HG02763 (cell line): ENCODE data around the gene KDM1B.
"Not testable (repeated sequence)": the region's sequence is repeated elsewhere in the genome, so short reads cannot be mapped to it uniquely, and the experiment has no call there.

Experiments used
- ATAC-seq: cut with Tn5 transposase; IDR thresholded peaks from one replicate; pipeline ENCODE4 v1.9.1; 2021; ENCODE audit warnings: mild to moderate bottlenecking, moderate library complexity; ENCODE audit not compliant: unreplicated experiment

KDM1B gene

DNA sequence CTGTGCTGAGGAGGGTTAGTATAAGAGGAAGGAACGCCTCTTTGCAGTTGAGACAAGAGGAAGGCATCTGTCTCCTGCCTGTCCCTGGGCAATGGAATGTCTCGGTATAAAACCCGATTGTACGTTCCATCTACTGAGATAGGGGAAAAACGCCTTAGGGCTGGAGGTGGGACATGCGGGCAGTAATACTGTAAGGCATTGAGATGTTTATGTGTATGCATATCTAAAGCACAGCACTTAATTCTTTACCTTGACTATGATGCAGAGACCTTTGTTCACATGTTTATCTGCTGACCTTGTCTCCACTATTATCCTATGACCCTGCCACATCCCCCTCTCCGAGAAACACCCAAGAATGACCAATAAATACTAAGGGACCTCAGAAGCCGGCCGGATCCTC, 71.9 kb downstream of the KDM1B start:
- not testable (repeated sequence) for ATAC-seq

DNA sequence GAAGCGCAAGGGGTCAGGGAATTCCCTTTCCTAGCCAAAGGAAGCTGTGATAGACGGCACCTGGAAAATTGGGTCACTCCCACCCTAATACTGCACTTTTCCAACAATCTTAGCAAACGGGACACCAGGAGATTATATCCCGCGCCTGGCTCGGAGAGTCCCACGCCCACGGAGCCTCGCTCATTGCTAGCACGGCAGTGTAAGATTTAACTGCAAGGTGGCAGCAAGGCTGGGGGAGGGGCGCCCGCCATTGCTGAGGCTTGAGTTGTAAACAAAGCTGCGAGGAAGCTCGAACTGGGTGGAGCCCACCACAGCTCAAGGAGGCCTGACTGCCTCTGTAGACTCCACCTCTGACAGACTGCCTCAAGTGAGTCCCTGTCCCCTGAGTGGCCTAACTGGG, 73.4 kb downstream of the KDM1B start:
- not testable (repeated sequence) for ATAC-seq

GRCh38 chr6:18231856-18232255, 76.6 kb downstream of the KDM1B start:
- not testable (repeated sequence) for ATAC-seq

- not testable (repeated sequence) for ATAC-seq
These were observed 78.5 kb downstream of the KDM1B start for GRCh38 chr6:18233770-18234169.

DNA sequence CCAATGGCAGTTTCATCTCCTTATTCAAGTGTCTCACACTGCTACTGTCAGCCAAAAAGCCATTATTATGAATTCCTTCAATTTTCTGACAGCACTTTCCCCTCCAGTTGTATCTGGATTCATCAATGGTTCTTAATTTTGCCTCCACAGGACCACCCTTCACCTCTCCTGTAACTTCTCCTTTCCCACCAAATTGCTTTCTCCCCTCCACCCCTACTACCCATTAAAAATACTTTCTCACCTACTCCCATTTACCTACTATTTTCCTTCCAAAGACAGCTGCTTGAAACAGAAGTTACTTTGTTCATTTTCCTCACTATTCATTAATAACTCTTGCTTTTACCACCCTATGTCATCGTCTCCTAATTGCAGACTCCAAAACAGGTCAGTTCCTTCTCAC, 79.3 kb downstream of the KDM1B start:
- ATAC-seq, result no peak

- no peak for ATAC-seq
These were observed 80.3 kb downstream of the KDM1B start for GRCh38 chr6:18235524-18235923.

- no peak for ATAC-seq
These were observed 81.9 kb downstream of the KDM1B start for GRCh38 chr6:18237167-18237566.

DNA sequence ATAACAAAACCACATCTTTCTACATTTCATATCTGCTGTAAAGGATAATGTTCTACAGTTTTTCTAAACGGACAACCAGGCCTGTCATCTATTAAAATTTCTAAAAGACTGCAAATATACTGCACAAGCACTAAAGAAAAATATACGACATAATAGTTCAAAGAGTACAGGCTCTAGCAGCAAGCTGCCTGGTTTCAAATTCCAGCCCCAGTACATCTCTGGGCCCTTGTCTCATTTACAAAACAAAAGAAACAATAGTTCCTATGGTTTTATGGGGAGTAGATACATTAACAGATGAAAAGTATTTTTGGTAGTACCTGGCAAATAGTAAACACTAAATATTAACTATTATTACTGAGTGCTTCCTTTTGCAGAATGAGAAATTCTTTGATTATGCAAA, 85.0 kb downstream of the KDM1B start:
- ATAC-seq, result no peak

DNA sequence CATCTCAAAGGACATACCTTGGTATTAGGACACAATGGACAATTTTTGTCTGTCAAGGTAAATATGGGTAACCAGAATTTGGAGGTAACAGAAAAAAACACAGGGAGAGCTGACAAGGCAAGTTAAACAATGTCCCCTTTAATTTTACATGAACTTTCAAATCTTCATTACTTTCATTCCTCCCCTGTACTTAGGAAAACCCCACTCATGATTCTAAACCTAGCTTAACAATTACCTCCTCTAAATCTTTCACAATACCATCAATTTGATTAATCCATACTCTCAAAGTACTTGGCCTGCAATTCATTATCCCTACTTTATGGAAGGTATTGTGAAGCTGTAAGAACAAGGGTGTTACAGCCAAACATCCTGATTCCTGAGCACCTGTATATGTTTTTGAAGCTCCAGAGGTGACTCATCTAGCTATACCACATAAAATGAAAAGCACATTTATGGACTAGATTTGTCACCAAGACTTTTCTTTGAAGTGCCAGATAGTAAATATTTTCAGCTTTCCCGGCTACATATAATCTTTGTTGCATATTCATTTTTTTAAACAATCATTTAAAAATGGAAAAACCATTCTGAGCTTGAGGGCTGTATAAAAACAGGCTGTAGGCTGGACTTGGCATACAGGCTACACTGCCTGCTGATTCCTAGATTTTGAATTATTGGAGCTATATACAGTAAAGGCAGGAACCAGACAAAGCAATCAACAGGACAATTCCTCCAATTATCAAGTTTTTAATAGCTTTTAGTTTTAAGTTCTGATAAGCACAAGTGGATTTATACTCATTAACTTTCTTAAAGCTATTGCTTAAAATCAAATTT, 86.2 kb downstream of the KDM1B start:
- ATAC-seq, result no peak

DNA sequence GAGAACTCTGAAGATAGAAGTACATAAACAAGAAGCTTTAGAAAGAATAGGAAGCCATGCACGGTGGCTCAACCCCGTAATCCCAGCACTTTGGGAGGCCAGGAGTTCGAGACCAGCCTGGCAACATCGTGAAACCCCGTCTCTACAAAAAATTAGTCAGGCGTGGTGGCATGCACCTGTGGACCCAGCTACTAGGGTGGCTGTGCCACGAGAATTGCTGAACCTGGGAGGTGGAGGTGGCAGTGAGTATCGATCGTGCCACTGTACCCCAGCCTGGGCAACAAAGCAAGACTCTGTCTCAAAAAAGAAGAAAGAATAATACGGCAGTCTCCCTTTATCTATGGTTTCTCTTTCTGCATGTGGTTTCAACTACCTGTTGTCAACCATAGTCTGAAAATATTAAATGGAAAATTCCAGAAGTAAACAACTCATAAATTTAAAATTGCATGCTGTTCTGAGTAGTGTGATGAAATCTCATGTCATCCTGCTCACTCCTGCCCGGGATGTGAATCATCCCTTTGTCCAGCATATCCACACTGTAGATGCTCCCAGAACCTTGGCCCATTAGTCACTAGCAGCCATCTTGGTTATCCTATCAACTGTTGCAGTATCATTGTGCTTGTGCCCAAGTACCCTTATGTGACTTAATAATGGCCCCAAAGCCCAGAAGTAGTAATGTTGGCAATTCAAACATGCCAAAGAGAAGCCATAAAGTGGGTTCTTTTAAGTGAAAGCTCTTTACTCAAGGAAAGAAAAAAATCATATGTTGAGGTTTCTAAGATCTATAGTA, 87.0 kb downstream of the KDM1B start:
- ATAC-seq, result no peak

DNA sequence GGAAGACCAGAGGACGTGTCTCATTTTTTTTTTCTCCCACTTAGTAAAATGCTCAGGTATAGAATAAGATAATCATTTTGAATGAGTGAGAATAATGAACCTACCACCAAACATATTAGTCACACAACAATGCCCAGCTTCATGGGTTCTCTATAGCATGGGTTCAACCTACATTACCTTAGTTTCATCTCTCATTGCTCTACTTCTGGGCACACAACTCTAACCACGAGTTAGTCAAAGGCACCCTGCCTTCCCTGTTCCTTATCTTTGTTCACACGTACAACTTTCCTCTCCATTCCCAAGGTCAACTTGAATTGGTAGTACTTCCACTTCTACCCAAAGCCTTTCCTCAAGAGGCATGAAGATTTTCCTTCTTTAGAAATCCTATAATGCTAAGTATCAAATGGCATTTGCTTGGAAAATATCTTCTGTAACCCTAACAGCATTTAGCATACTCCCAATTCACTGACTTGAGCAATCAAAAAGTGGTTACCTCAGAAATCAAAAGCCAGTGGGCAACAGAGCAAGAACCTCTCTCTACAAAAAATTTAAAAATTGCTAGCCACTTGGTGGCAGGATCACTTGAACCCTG, 88.2 kb downstream of the KDM1B start:
- ATAC-seq, result no peak

GRCh38 chr6:18244251-18244650, 89.0 kb downstream of the KDM1B start:
- ATAC-seq, result no peak

GRCh38 chr6:18245079-18245478, 89.9 kb downstream of the KDM1B start:
- ATAC-seq, result no peak

DNA sequence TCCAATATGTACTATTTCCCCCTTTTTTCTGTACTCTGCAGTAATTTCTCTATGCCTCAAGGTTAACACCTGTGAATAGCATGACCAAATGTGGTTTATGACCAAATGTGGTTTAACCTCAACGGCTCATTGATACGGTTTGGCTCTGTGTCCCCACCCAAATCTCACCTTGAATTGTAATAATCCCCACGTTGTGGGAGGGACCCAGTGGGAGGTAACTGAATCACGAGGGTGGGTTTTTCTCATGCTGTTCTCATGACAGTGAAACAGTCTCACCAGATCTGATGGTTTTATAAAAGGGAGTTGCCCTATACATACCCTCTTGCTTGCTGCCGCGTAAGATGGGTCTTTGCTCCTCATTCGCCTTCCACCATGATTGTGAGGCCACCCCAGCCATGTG, 90.4 kb downstream of the KDM1B start:
- no peak for ATAC-seq

DNA sequence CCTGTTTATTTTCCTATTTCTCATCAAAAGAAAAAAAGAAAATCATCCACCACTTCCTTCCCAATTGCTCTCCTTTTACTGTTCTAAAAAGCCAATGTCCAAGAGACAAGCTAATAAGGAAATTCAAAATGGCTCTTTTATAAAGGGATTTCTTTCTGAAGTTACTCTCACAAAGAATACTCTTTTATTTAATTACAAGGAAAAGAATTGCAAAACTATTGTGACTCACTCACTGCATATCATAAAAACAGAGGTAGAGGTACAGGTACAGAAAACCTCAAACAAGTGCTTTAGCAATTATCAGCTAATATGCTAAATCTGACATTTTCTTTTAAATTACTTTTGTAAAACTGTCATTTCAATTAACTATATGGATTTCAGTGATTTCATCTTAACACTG, 91.0 kb downstream of the KDM1B start:
- ATAC-seq, result no peak

DNA sequence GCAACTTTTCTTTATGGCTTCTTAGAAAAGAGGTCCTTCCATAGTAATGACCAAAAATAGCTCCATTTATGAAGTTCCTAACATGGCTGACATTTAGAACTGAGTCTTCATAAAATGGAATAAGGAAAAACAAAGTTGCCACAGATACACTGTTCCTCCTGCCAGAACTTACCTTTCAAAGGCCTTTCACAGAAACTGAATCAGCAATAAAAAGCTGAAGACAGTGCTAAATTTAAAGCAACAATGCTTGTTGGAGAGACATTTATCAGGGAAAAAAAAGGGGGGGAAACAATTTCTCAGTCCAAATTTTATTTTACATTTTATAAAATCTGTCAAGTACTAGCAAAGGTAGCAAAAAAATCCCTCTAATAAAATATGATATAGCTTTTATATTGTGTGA, 91.8 kb downstream of the KDM1B start:
- no peak for ATAC-seq

DNA sequence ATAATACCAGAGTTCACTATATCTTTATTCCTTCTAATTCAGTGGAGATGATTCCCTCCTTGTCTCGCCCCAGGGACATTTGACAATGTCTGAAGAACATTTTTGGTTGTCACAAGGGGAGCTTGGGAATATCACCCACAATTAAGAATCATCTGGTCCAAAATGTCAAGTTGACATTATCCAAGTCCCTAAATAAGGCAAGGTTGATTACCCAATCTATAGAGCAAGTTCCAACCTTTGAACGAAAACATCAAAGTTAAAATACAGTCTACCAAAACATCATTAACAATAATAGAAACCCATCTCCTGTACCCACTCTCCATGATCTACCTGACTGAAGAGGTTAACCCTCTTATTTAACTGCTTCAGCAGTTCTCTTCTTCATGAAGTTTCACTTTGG, 93.5 kb downstream of the KDM1B start:
- no peak for ATAC-seq

- ATAC-seq, result no peak
These were observed 94.0 kb downstream of the KDM1B start for GRCh38 chr6:18249271-18249670.

DNA sequence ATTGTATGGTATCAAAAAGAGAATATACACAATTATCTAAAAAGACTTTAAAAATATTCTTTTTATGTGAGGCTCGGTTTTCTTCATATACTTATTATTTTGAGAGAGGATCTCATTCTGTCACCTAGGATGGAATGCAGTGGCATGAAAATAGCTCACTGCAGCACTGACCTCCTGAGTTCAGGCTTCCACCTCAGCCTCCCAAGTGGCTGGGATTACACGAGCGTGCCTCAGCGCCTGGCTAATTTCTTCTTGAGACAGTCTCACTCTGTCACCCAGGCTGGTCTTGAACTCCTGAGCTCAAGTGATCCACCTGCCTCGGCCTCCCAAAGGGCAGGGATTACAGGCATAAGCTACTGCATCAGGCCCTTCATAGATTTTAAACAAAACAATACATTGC, 98.4 kb downstream of the KDM1B start:
- no peak for ATAC-seq

DNA sequence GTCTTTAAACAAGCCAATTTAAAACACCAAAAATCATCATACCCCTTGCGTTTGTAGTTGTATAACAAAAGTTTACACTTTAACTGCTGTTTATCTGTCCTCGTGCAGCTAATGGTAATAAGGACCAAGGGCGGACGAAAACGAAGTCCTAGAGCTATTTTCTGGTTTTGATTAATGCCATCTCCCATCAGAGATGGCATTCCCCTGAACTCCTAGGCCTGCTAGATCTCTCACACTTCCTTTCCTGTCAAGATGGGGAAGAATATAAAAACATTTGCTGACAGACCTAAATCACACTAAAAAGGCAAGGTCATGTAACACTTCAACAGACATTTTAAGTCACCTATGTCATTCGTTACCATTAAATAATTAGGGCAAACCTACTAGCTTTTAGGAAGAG, 99.6 kb downstream of the KDM1B start:
- no peak for ATAC-seq

DNA sequence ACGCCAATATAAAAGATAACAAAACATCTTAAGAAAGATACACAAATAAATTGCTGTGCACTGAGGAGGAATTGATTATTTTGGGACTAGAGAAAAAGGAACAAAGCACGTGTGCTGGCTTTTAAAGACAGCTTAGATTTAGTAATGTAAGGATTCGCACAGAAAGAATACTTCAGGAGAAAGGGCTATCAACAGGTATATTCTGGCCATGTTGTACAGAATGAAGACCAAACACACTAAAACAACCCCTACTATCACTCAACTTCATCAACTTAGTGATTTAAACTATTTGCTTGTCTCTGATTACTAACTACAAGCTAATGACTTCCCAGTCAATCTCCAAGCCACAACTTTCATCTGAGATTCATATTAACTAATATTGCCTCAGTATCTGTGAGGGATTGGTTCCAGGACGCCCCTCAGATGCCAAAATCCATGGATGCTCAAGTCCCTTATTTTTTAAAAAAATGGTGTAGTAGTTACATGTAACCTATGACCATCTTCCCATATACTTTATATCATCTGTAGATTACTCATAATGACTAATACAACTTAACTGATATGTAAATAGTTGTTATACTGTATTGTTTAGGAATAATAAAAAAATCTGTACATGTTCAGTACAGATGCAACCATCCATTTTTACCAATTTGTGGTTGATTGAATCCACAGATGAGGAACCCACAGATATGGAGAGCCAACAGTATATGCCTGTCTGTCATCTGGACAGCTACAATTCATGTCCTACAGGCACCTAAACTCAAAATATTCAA, 104.6 kb downstream of the KDM1B start:
- no peak for ATAC-seq
